GDM1 (cell line): Measurements from ENCODE around the gene MSANTD3.

Source experiments
- DNase-seq: peaks from one replicate; lab custom pipeline; 2025; lab: John Stamatoyannopoulos, UW

Gene MSANTD3

DNA sequence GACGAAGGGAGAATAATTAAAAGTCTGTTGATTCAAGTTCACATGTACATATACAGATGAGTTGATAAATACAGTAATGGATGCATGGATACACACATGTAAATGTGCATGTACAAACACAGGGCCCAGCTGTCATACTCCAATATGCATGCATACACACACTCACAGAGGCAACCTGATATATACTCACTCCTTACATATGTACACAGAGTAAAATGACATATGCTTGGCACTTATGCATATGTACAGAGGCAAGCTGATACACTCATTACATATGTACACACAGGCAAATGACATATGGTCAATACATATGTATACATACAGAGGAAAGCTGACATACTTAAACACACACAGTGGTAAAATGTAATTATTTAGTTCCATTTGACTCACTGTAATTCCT lies 38.8 kb downstream of the MSANTD3 start:
- no peak for DNase-seq

DNA sequence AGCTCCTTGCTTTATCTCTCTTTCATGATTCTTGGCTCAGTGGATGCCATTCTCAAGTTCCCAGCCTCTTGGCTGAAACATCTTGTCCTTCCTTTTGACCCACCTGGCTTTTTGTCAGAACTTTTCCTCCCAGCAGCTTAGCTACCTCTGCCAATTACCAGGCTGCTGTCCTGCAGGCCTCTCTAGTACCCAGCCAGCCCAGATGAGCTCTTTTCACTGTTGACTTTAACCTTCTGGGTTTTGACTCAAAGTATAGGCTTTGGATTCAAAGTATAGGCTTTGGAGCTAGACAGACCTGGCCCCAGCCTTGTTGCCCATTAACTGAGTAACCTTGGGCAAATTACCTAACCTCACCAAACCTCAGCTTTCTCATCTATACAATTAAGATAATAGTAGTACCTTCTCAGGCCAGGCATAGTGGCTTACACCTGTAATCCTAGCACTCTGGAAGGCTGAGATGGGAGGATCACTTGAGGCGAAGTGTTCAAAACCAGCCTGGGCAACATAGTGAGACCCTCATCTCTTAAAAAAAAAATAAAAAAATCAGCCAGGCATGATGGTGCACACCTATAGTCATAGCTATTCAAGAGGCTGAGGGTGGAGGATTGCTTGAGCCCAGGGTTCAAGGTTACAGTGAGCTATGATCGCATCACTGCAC lies 39.4 kb downstream of the MSANTD3 start:
- no peak for DNase-seq

GRCh38 chr9:100466829-100467221 lies 39.9 kb downstream of the MSANTD3 start:
- no peak for DNase-seq

GRCh38 chr9:100468041-100468440 lies 41.1 kb downstream of the MSANTD3 start:
- DNase-seq, result no peak

DNA sequence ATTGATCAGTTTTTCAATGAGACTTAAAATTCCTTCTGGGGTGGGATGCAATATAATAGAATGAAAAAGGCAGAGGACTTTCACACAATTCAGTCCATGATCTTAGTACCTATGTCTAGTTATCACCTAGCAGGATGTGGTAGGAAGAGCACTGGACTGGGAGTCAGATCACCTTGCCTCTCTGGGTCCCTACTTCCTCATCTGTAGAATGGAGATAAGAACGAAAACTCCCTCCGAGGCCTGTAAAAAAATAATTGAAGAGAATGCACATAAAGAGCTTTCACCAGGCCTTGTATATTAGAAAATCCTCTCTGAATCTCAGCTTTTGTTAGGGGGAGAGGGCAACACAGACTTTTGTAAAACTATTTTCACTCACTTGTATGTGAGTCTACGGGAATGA lies 45.3 kb downstream of the MSANTD3 start:
- no peak for DNase-seq

DNA sequence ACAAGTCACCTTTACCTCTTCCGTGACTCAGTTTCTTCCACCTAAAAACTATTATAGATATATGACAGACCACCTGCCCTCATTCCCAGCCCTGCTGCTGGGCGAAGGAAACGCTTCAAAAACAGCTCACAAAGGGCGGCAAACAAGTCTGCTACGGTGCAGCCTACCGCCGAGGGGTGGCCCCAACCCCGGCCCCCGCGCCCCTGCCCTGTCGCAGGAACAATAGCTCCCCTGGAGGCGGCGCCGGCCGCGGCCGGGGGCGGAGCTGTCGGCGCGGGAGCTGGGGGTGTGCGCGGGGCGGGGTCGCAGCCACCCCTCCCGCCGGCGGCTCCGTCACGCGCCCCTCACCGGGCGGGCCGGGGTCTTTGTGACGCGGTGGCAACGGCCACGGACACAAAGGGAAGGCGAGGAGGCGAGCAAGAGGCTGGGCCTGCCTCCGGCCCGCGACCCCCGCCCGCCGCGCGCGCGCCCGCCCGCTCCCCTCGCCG lies 45.9 kb downstream of the MSANTD3 start, which contains the start of gene TMEFF1:
TSS of gene TMEFF1 (plus strand) at position 362 of the 488 bp plus-strand sequence. CDS start 396 bp downstream, outside the sequence.
- peak; percentile 17 for DNase-seq

DNA sequence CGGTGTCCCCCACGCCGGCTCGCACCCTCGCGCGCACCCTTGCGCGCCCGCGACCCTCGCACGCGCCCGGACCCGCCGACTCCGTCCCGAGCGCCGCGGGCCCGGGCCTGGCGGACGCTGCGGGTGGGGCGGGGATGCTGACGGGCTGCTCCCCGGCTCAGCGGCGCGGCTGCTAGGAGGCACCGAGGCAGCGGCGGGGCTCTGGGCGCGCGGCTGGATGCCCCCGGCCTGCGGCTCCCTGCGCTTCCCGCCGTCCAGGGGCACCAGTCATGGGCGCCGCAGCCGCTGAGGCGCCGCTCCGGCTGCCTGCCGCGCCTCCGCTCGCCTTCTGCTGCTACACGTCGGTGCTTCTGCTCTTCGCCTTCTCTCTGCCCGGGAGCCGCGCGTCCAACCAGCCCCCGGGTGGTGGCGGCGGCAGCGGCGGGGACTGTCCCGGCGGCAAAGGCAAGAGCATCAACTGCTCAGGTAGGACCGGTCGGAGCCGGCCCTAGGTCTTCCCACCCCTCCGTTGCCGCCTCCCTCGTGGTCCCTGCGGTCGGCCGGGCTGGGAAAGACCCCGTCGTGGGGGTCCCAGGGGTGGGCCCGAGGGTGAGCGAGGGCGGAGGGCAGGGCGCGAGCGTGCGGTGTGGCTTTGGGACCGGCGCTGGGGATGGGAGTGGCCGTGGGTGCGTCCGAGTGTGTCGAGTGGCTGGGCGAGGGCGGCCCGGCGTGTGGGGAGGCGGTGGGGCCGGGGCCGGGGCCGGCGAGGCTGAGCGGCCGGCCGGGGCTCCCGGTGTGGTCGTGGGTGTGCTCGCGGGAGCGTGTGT lies 46.5 kb downstream of the MSANTD3 start:
- DNase-seq, result no peak

GRCh38 chr9:100474082-100474923 lies 47.4 kb downstream of the MSANTD3 start:
- DNase-seq, result no peak

DNA sequence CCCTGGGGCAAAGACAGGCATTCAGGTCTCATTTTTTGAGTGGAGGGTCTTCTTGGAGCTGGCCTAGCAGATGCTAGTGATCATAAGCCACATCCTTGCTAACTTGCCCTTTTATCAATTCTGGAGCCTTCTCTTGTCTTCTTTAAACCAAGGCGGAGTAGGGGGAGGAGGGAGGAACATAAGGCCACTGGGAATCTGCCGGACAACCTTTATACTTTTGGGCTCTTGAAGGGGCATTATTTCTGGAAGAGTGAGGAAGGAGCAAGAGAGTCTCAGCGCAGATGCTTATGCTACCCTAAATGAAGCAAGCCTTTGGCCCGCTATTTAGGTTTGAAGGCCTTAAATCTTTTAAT lies 48.0 kb downstream of the MSANTD3 start:
- no peak for DNase-seq

DNA sequence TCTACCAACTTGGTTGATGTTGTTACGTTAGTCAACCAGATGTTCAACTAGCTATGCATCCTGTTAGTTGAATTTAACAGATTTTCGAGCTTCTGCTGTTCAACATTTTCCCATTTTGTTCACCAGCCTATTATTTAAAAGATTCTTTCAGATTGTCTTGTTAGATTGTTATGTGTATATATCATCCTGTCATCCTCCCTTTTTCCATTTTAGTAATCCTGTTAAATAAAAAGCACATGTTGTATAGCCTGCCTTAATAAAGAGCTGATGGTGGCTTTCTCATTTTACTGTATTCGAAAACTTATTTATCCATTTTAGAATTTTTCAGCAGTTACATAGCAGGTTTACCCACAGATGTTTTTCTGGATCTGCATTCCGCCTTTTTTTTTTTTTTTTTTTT lies 50.3 kb downstream of the MSANTD3 start:
- no peak for DNase-seq

- DNase-seq, result no peak
Measured at GRCh38 chr9:100478192-100478591, 51.2 kb downstream of the MSANTD3 start.

DNA sequence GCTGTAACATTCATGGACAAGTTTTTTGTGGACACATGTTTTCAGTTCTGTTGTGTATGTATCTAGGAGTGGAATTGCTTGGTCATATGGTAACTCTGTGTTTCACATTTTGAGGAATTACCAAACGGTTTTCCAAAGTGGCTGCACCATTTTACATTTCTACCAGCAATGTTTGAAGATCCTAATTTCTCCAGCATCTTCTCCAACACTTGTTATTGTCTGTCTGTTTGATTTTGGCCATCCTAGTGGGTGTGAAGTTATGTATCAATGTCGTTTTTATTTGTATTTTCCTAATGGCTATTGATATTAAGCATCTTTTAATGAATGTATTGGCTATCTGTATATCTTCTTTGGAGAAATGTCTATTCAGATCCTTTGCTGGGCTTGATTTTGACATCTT lies 52.9 kb downstream of the MSANTD3 start:
- DNase-seq, result no peak

- no peak for DNase-seq
Measured at GRCh38 chr9:100485196-100485595, 58.3 kb downstream of the MSANTD3 start.

GRCh38 chr9:100486479-100487176 lies 59.7 kb downstream of the MSANTD3 start:
- no peak for DNase-seq

DNA sequence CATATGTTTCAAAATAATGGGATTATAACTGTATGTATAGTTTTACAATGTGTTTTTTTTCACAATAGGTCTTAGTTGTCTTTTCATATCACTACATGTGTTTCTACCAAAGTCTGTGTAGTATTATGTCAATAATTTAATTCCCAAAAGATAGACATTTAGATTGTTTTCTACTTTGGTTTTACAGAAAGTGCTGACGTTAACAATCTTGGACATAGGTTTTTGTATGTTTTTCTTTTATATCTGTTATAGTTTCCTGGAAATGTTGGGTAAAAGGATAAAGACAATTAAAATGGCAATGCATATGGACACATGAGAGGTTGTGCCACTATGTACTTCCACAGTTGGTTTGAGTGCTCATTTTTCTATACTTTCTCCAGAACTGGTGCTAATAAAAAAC lies 61.2 kb downstream of the MSANTD3 start:
- no peak for DNase-seq

GRCh38 chr9:100489836-100490235 lies 62.9 kb downstream of the MSANTD3 start:
- DNase-seq, result no peak

GRCh38 chr9:100492952-100493351 lies 66.0 kb downstream of the MSANTD3 start:
- DNase-seq, result no peak

DNA sequence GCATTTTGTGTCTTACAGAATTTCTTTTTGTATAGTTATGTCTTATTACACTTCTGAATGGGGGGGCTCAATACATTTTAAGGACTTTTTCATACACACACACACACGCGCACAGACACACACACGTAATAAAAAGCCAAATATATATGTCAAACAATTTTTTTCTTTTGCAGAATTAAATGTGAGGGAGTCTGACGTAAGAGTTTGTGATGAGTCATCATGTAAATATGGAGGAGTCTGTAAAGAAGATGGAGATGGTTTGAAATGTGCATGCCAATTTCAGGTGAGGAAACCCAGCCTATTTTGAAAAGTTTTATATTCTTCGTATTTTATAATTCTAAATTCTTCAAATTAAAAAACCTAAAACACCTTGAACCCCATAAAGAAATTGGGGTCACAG lies 71.6 kb downstream of the MSANTD3 start:
- no peak for DNase-seq

DNA sequence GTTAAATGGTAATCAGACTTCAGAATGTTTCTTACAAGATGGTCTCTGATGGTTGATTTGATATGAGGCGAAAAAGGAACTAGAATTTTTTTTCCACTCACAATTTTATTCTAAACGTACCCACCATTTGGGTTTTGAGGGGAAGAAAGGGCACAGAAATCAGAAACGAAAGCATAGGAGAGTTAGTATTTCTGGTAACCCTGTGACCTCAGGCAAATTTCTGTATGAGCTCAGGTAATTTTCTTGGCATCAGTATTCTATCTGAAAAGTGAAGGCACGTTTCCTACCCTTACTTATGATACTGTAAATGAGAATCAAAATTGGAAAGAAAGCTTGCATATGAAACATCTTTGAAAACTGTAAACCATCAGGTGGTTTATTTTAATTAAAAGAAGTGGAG lies 72.5 kb downstream of the MSANTD3 start:
- DNase-seq, result no peak

GRCh38 chr9:100499866-100500265 lies 72.9 kb downstream of the MSANTD3 start:
- no peak for DNase-seq
